ENCODE data around the gene LRIG1.

Gene LRIG1

GRCh38 chr3:66367979-66368378 is 132.8 kb downstream of the LRIG1 start:
- no peaks in the 10 kb centered on the region for H3K27me3 ChIP-seq (ENCODE audit: insufficient read depth, low read length)
- no peaks in the 10 kb centered on the region for H3K4me1 ChIP-seq (ENCODE audit: control insufficient read depth, insufficient read depth, low read length, unreplicated experiment)
- H3K4me3 ChIP-seq (ENCODE audit: low read depth, low read length) = no peak overlapping the region
- H2AFZ ChIP-seq (ENCODE audit: low read length, unreplicated experiment) = no peak overlapping the region
- no peaks in the 10 kb centered on the region for H3K36me3 ChIP-seq (ENCODE audit: insufficient read depth, low read length)
- H3K27ac ChIP-seq (ENCODE audit: low read depth, low read length) = no peak overlapping the region
- no peaks in the 10 kb centered on the region for H3K79me2 ChIP-seq (ENCODE audit: control insufficient read depth, insufficient read depth, low read length, unreplicated experiment)

GRCh38 chr3:66366747-66367146 is 134.1 kb downstream of the LRIG1 start:
- no peak overlapping the region for H3K4me3 ChIP-seq (ENCODE audit: low read depth, low read length)
- H3K27ac ChIP-seq (ENCODE audit: low read depth, low read length) = no peak overlapping the region
- H3K4me1 ChIP-seq (ENCODE audit: control insufficient read depth, insufficient read depth, low read length, unreplicated experiment) = peaks cover 5% of the 10 kb centered on the region
- H3K79me2 ChIP-seq (ENCODE audit: control insufficient read depth, insufficient read depth, low read length, unreplicated experiment) = no peaks in the 10 kb centered on the region
- no peak overlapping the region for H2AFZ ChIP-seq (ENCODE audit: low read length, unreplicated experiment)
- no peaks in the 10 kb centered on the region for H3K36me3 ChIP-seq (ENCODE audit: insufficient read depth, low read length)
- no peaks in the 10 kb centered on the region for H3K27me3 ChIP-seq (ENCODE audit: insufficient read depth, low read length)

- H3K79me2 ChIP-seq (ENCODE audit: control insufficient read depth, insufficient read depth, low read length, unreplicated experiment) = no peaks in the 10 kb centered on the region
- H3K4me3 ChIP-seq (ENCODE audit: low read depth, low read length) = no peak overlapping the region
- H3K27ac ChIP-seq (ENCODE audit: low read depth, low read length) = no peak overlapping the region
- no peak overlapping the region for H2AFZ ChIP-seq (ENCODE audit: low read length, unreplicated experiment)
- no peaks in the 10 kb centered on the region for H3K36me3 ChIP-seq (ENCODE audit: insufficient read depth, low read length)
- peaks cover 5% of the 10 kb centered on the region for H3K4me1 ChIP-seq (ENCODE audit: control insufficient read depth, insufficient read depth, low read length, unreplicated experiment)
- H3K27me3 ChIP-seq (ENCODE audit: insufficient read depth, low read length) = no peaks in the 10 kb centered on the region
Measured at GRCh38 chr3:66365080-66365479, 135.7 kb downstream of the LRIG1 start.

GRCh38 chr3:66363148-66363547 is 137.7 kb downstream of the LRIG1 start:
- Histone ChIP-seq H3K4me3 (ENCODE audit: low read depth, low read length) (no peak overlapping the region), H3K4me1 (ENCODE audit: control insufficient read depth, insufficient read depth, low read length, unreplicated experiment) (peaks cover 5% of the 10 kb centered on the region), H2AFZ (ENCODE audit: low read length, unreplicated experiment) (no peak overlapping the region), H3K27me3 (ENCODE audit: insufficient read depth, low read length) (no peaks in the 10 kb centered on the region), H3K27ac (ENCODE audit: low read depth, low read length) (no peak overlapping the region), H3K36me3 (ENCODE audit: insufficient read depth, low read length) (no peaks in the 10 kb centered on the region), H3K79me2 (ENCODE audit: control insufficient read depth, insufficient read depth, low read length, unreplicated experiment) (no peaks in the 10 kb centered on the region)

GRCh38 chr3:66362541-66362941 is 138.3 kb downstream of the LRIG1 start:
- peaks cover 5% of the 10 kb centered on the region for H3K4me1 ChIP-seq (ENCODE audit: control insufficient read depth, insufficient read depth, low read length, unreplicated experiment)
- H2AFZ ChIP-seq (ENCODE audit: low read length, unreplicated experiment) = no peak overlapping the region
- H3K27me3 ChIP-seq (ENCODE audit: insufficient read depth, low read length) = no peaks in the 10 kb centered on the region
- no peak overlapping the region for H3K27ac ChIP-seq (ENCODE audit: low read depth, low read length)
- no peaks in the 10 kb centered on the region for H3K79me2 ChIP-seq (ENCODE audit: control insufficient read depth, insufficient read depth, low read length, unreplicated experiment)
- no peaks in the 10 kb centered on the region for H3K36me3 ChIP-seq (ENCODE audit: insufficient read depth, low read length)
- no peak overlapping the region for H3K4me3 ChIP-seq (ENCODE audit: low read depth, low read length)

- no peak overlapping the region for H3K27ac ChIP-seq (ENCODE audit: low read depth, low read length)
- no peaks in the 10 kb centered on the region for H3K79me2 ChIP-seq (ENCODE audit: control insufficient read depth, insufficient read depth, low read length, unreplicated experiment)
- no peak overlapping the region for H3K4me3 ChIP-seq (ENCODE audit: low read depth, low read length)
- peaks cover 5% of the 10 kb centered on the region for H3K4me1 ChIP-seq (ENCODE audit: control insufficient read depth, insufficient read depth, low read length, unreplicated experiment)
- no peak overlapping the region for H2AFZ ChIP-seq (ENCODE audit: low read length, unreplicated experiment)
- H3K27me3 ChIP-seq (ENCODE audit: insufficient read depth, low read length) = no peaks in the 10 kb centered on the region
- no peaks in the 10 kb centered on the region for H3K36me3 ChIP-seq (ENCODE audit: insufficient read depth, low read length)
Measured at GRCh38 chr3:66361356-66361755, 139.5 kb downstream of the LRIG1 start.

GRCh38 chr3:66355997-66356396 is 144.8 kb downstream of the LRIG1 start:
- Histone ChIP-seq H3K27ac (ENCODE audit: low read depth, low read length) (no peak overlapping the region), H3K27me3 (ENCODE audit: insufficient read depth, low read length) (no peaks in the 10 kb centered on the region), H3K79me2 (ENCODE audit: control insufficient read depth, insufficient read depth, low read length, unreplicated experiment) (no peaks in the 10 kb centered on the region), H3K36me3 (ENCODE audit: insufficient read depth, low read length) (no peaks in the 10 kb centered on the region), H3K4me3 (ENCODE audit: low read depth, low read length) (no peak overlapping the region), H3K4me1 (ENCODE audit: control insufficient read depth, insufficient read depth, low read length, unreplicated experiment) (no peaks in the 10 kb centered on the region), H2AFZ (ENCODE audit: low read length, unreplicated experiment) (no peak overlapping the region)

DNA sequence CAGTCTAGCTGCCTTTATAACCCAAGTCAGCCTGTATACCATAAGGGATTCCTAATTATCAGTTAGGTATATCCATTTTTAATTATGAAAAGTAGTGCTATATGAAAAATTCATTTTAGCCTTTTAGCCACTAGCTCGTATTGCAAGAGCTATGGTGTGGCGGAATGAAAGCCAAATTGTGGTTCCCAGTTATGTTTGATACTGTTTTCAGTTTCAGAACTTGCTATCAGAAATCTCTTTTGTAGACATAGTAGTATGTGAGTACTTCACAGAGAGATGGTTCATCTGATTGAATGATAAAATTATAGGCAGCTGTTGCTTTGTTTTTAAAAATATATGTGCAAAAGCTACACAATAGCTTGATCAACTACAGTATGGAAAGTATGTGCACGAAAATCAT is 145.4 kb downstream of the LRIG1 start:
- Histone ChIP-seq H3K4me1 (ENCODE audit: control insufficient read depth, insufficient read depth, low read length, unreplicated experiment) (no peaks in the 10 kb centered on the region), H3K4me3 (ENCODE audit: low read depth, low read length) (no peak overlapping the region), H3K27ac (ENCODE audit: low read depth, low read length) (no peak overlapping the region), H2AFZ (ENCODE audit: low read length, unreplicated experiment) (no peak overlapping the region), H3K79me2 (ENCODE audit: control insufficient read depth, insufficient read depth, low read length, unreplicated experiment) (no peaks in the 10 kb centered on the region), H3K27me3 (ENCODE audit: insufficient read depth, low read length) (no peaks in the 10 kb centered on the region), H3K36me3 (ENCODE audit: insufficient read depth, low read length) (no peaks in the 10 kb centered on the region)

GRCh38 chr3:66354001-66354400 is 146.8 kb downstream of the LRIG1 start:
- Histone ChIP-seq H2AFZ (ENCODE audit: low read length, unreplicated experiment) (no peak overlapping the region), H3K36me3 (ENCODE audit: insufficient read depth, low read length) (no peaks in the 10 kb centered on the region), H3K79me2 (ENCODE audit: control insufficient read depth, insufficient read depth, low read length, unreplicated experiment) (no peaks in the 10 kb centered on the region), H3K4me3 (ENCODE audit: low read depth, low read length) (no peak overlapping the region), H3K27me3 (ENCODE audit: insufficient read depth, low read length) (no peaks in the 10 kb centered on the region), H3K4me1 (ENCODE audit: control insufficient read depth, insufficient read depth, low read length, unreplicated experiment) (no peaks in the 10 kb centered on the region), H3K27ac (ENCODE audit: low read depth, low read length) (no peak overlapping the region)

GRCh38 chr3:66353530-66353929 is 147.3 kb downstream of the LRIG1 start:
- H3K36me3 ChIP-seq (ENCODE audit: insufficient read depth, low read length) = no peaks in the 10 kb centered on the region
- H3K27ac ChIP-seq (ENCODE audit: low read depth, low read length) = no peak overlapping the region
- no peaks in the 10 kb centered on the region for H3K27me3 ChIP-seq (ENCODE audit: insufficient read depth, low read length)
- no peaks in the 10 kb centered on the region for H3K79me2 ChIP-seq (ENCODE audit: control insufficient read depth, insufficient read depth, low read length, unreplicated experiment)
- no peak overlapping the region for H2AFZ ChIP-seq (ENCODE audit: low read length, unreplicated experiment)
- no peaks in the 10 kb centered on the region for H3K4me1 ChIP-seq (ENCODE audit: control insufficient read depth, insufficient read depth, low read length, unreplicated experiment)
- H3K4me3 ChIP-seq (ENCODE audit: low read depth, low read length) = no peak overlapping the region

DNA sequence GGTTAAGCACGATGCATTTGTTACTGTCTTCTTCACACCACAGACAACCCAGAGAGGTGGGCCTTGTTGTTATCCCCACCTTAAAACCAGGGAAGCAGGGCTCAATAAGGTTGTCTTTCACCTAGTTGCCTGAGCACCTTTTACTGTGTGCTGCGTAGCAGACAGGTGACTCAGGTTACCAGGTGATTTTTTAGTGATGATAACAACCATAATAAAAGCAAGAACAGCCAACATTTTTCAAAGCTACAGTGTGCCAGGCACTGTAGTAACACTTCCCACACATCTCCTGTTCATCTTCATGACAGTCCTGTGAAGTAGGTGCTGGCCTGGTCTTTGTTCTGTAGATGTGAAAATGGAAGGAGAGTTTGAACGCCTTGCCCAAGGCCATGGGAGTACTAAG is 147.8 kb downstream of the LRIG1 start:
- H3K27ac ChIP-seq (ENCODE audit: low read depth, low read length) = no peak overlapping the region
- no peaks in the 10 kb centered on the region for H3K36me3 ChIP-seq (ENCODE audit: insufficient read depth, low read length)
- no peaks in the 10 kb centered on the region for H3K4me1 ChIP-seq (ENCODE audit: control insufficient read depth, insufficient read depth, low read length, unreplicated experiment)
- H3K27me3 ChIP-seq (ENCODE audit: insufficient read depth, low read length) = no peaks in the 10 kb centered on the region
- no peaks in the 10 kb centered on the region for H3K79me2 ChIP-seq (ENCODE audit: control insufficient read depth, insufficient read depth, low read length, unreplicated experiment)
- H2AFZ ChIP-seq (ENCODE audit: low read length, unreplicated experiment) = no peak overlapping the region
- H3K4me3 ChIP-seq (ENCODE audit: low read depth, low read length) = no peak overlapping the region

GRCh38 chr3:66350601-66351000 is 150.2 kb downstream of the LRIG1 start:
- Histone ChIP-seq H3K4me1 (ENCODE audit: control insufficient read depth, insufficient read depth, low read length, unreplicated experiment) (no peaks in the 10 kb centered on the region), H3K27me3 (ENCODE audit: insufficient read depth, low read length) (no peaks in the 10 kb centered on the region), H3K27ac (ENCODE audit: low read depth, low read length) (no peak overlapping the region), H3K4me3 (ENCODE audit: low read depth, low read length) (no peak overlapping the region), H3K79me2 (ENCODE audit: control insufficient read depth, insufficient read depth, low read length, unreplicated experiment) (no peaks in the 10 kb centered on the region), H2AFZ (ENCODE audit: low read length, unreplicated experiment) (no peak overlapping the region), H3K36me3 (ENCODE audit: insufficient read depth, low read length) (no peaks in the 10 kb centered on the region)

All from ACC112 (cell line).